K562 (cell line): ENCODE results near the gene PIP4K2A. TPM values are rescaled to one million over a fixed set of nuclear protein-coding genes. Genes with fewer than 3 reads are reported as not detected.

ENCODE experiments used
- CAMTA2 ChIP-seq: fragments of 250-450 bp; sonication (Bioruptor Pico); conservative IDR thresholded peaks from 2 replicates; pipeline ENCODE4 v1.5.1; 2022
- HNRNPUL1 ChIP-seq: fragments of 200-400 bp; formaldehyde crosslinking; IDR thresholded peaks from 2 replicates; pipeline ENCODE4 v1.6.1; 2017; ENCODE audit warnings: low read length
- MAFG ChIP-seq: fragments of 450-650 bp; conservative IDR thresholded peaks from 2 replicates; pipeline ENCODE4 v1.6.1; 2016; ENCODE audit warnings: missing genetic modification characterization, missing compliant biosample characterization
- MTA1 ChIP-seq: fragments of 450-650 bp; IDR thresholded peaks from 2 replicates; pipeline ENCODE4 v1.6.1; 2017; ENCODE audit warnings: borderline replicate concordance
- SAFB2 ChIP-seq: fragments of 200-400 bp; formaldehyde crosslinking; IDR thresholded peaks from 2 replicates; pipeline ENCODE4 v1.6.1; 2018; ENCODE audit warnings: borderline replicate concordance, low read length, low read depth, moderate library complexity; ENCODE audit not compliant: severe bottlenecking
- SPI1 ChIP-seq: IDR thresholded peaks from 2 replicates; pipeline ENCODE4 v1.6.1; 2011; ENCODE audit warnings: low read depth, low read length, control low read depth, borderline replicate concordance
- TAF7 ChIP-seq: fragments of 450-650 bp; IDR thresholded peaks from 2 replicates; pipeline ENCODE4 v1.6.1; 2016; ENCODE audit warnings: missing genetic modification characterization, missing compliant biosample characterization
- ZBTB1 ChIP-seq: sonication (generic); formaldehyde crosslinking; IDR thresholded peaks from 2 replicates; pipeline ENCODE4 v1.8.1; 2023; ENCODE audit warnings: missing genetic modification reagents, low read depth, mild to moderate bottlenecking, borderline replicate concordance
- ZEB2 ChIP-seq: fragments of 450-650 bp; IDR thresholded peaks from 2 replicates; pipeline ENCODE4 v1.6.1; 2016
- polyA plus RNA-seq, 8 experiments: library from polyadenylated mRNA; depleted of rRNA in 4 of 8; stranded (reverse) in 5 of 8; unstranded in 3 of 8; fragments of >200 nt; fragmentation: Nextera tagmentation in 2 of 8; fragmentation: Illumina TruSeq in 1 of 8; extraction: Ambion mirVana in 2 of 8; extraction: Trizol in 1 of 8; gene quantifications; 2 replicates each; pipeline versions ENCODE4 v1.2.1 to v1.2.3, GENCODE V29; 2011 to 2014; ENCODE audit warnings: inconsistent platforms in 1 of 8, missing spikeins in 1 of 8
- total RNA-seq, 7 experiments: library from RNA; depleted of rRNA in 6 of 7; stranded (reverse); fragments of >200 nt in 6 of 7; fragmentation: Illumina TruSeq in 2 of 7; extraction: Trizol in 2 of 7; gene quantifications; 2 replicates each; pipeline versions ENCODE4 v1.2.1 to v1.2.3, GENCODE V29; 2011 to 2021; ENCODE audit warnings: low replicate concordance in 1 of 7
- TF ChIP-seq, protein P1 (sequence below), 2 experiments: fragments of 450-650 bp in 1 of 2; sonication (generic) in 1 of 2; formaldehyde crosslinking in 1 of 2; IDR thresholded peaks; 2 replicates each; pipeline versions ENCODE4 v1.7.1 to v1.9.0; 2016 to 2022; ENCODE audit warnings: inconsistent platforms in 1 of 2, mild to moderate bottlenecking in 1 of 2, missing genetic modification reagents in 1 of 2
- TF ChIP-seq, protein P2 (sequence below): sonication (generic); formaldehyde crosslinking; IDR thresholded peaks from 2 replicates; pipeline ENCODE4 v1.8.1; 2023; ENCODE audit warnings: mild to moderate bottlenecking, missing genetic modification reagents
- TF ChIP-seq, protein P3 (sequence below): sonication (generic); formaldehyde crosslinking; IDR thresholded peaks from 2 replicates; pipeline ENCODE4 v1.8.0; 2022; ENCODE audit warnings: mild to moderate bottlenecking, missing genetic modification reagents

PIP4K2A gene
- total and polyA plus RNA-seq, 9 of the 15 experiments (the other 6 are each of a cell fraction or from before 2014, with no cell fraction given), result 35.6 to 117 (median 71.9) TPM

DNA sequence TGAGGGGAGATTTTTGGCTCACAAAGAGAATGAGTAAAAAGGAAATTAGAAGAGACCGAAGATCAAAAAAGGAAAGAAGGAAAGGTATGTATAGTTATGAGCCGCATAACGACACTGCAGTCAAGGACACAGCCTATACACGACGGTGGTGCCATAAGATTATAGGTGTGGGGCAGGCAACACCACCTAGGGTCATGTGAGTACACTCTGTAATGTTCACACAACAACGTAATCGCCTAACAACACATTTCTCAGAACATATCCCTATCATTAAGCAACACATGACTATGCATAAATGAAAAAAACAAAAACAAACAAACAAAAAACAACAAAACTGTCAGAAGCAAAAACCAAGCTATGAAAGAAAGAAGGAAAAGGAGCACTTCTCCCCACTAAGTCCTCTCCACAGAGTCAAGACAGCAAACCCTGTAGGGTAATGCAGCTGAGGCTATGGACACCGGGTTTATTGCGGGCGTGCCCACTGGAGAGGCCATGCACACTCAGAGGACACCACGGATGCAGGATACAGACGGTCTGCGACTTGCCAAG is 45.1 kb downstream of the PIP4K2A start (continued):
- TF ChIP-seq, protein P1, sequence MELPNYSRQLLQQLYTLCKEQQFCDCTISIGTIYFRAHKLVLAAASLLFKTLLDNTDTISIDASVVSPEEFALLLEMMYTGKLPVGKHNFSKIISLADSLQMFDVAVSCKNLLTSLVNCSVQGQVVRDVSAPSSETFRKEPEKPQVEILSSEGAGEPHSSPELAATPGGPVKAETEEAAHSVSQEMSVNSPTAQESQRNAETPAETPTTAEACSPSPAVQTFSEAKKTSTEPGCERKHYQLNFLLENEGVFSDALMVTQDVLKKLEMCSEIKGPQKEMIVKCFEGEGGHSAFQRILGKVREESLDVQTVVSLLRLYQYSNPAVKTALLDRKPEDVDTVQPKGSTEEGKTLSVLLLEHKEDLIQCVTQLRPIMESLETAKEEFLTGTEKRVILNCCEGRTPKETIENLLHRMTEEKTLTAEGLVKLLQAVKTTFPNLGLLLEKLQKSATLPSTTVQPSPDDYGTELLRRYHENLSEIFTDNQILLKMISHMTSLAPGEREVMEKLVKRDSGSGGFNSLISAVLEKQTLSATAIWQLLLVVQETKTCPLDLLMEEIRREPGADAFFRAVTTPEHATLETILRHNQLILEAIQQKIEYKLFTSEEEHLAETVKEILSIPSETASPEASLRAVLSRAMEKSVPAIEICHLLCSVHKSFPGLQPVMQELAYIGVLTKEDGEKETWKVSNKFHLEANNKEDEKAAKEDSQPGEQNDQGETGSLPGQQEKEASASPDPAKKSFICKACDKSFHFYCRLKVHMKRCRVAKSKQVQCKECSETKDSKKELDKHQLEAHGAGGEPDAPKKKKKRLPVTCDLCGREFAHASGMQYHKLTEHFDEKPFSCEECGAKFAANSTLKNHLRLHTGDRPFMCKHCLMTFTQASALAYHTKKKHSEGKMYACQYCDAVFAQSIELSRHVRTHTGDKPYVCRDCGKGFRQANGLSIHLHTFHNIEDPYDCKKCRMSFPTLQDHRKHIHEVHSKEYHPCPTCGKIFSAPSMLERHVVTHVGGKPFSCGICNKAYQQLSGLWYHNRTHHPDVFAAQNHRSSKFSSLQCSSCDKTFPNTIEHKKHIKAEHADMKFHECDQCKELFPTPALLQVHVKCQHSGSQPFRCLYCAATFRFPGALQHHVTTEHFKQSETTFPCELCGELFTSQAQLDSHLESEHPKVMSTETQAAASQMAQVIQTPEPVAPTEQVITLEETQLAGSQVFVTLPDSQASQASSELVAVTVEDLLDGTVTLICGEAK (IDR thresholded peaks at IDR 0.05), result 0 out of 2 replicates have a peak, but pooled peaks have one; percentile 47
- TF ChIP-seq, protein P1 (CRISPR knock-in tag; IDR thresholded peaks at IDR 0.05), result no peak
- no peak for TF ChIP-seq CAMTA2 (CRISPR knock-in tag)
- no peak for TF ChIP-seq ZBTB1
- TF ChIP-seq ZEB2, result peak; percentile 82
- no peak for TF ChIP-seq HNRNPUL1
- TF ChIP-seq MAFG, result peak; percentile 93
- no peak for TF ChIP-seq SPI1
- TF ChIP-seq MTA1, result peak; percentile 78
- TF ChIP-seq, protein P2, sequence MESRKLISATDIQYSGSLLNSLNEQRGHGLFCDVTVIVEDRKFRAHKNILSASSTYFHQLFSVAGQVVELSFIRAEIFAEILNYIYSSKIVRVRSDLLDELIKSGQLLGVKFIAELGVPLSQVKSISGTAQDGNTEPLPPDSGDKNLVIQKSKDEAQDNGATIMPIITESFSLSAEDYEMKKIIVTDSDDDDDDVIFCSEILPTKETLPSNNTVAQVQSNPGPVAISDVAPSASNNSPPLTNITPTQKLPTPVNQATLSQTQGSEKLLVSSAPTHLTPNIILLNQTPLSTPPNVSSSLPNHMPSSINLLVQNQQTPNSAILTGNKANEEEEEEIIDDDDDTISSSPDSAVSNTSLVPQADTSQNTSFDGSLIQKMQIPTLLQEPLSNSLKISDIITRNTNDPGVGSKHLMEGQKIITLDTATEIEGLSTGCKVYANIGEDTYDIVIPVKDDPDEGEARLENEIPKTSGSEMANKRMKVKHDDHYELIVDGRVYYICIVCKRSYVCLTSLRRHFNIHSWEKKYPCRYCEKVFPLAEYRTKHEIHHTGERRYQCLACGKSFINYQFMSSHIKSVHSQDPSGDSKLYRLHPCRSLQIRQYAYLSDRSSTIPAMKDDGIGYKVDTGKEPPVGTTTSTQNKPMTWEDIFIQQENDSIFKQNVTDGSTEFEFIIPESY (CRISPR knock-in tag), result no peak
- TF ChIP-seq, protein P3, sequence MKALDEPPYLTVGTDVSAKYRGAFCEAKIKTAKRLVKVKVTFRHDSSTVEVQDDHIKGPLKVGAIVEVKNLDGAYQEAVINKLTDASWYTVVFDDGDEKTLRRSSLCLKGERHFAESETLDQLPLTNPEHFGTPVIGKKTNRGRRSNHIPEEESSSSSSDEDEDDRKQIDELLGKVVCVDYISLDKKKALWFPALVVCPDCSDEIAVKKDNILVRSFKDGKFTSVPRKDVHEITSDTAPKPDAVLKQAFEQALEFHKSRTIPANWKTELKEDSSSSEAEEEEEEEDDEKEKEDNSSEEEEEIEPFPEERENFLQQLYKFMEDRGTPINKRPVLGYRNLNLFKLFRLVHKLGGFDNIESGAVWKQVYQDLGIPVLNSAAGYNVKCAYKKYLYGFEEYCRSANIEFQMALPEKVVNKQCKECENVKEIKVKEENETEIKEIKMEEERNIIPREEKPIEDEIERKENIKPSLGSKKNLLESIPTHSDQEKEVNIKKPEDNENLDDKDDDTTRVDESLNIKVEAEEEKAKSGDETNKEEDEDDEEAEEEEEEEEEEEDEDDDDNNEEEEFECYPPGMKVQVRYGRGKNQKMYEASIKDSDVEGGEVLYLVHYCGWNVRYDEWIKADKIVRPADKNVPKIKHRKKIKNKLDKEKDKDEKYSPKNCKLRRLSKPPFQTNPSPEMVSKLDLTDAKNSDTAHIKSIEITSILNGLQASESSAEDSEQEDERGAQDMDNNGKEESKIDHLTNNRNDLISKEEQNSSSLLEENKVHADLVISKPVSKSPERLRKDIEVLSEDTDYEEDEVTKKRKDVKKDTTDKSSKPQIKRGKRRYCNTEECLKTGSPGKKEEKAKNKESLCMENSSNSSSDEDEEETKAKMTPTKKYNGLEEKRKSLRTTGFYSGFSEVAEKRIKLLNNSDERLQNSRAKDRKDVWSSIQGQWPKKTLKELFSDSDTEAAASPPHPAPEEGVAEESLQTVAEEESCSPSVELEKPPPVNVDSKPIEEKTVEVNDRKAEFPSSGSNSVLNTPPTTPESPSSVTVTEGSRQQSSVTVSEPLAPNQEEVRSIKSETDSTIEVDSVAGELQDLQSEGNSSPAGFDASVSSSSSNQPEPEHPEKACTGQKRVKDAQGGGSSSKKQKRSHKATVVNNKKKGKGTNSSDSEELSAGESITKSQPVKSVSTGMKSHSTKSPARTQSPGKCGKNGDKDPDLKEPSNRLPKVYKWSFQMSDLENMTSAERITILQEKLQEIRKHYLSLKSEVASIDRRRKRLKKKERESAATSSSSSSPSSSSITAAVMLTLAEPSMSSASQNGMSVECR, result no peak
- no peak for TF ChIP-seq TAF7 (tag)
- TF ChIP-seq SAFB2, result no peak
